DOHH2 (cell line): Measurements from ENCODE around the gene DOCK1.

Experiments used
- EZH2phosphoT487 ChIP-seq: fragments of 200-600 bp; sonication (generic); IDR thresholded peaks from 2 replicates; pipeline ENCODE4 v1.6.1; 2017; ENCODE audit warnings: borderline replicate concordance, mild to moderate bottlenecking, antibody characterized with exemption, low read length, moderate library complexity, mixed read lengths
- TF ChIP-seq, protein P1 (sequence below): fragments of 200-600 bp; sonication (generic); IDR thresholded peaks from one replicate; pipeline ENCODE4 v1.5.1; 2014; ENCODE audit warnings: antibody characterized with exemption, mild to moderate bottlenecking, low read depth, low read length; ENCODE audit not compliant: poor library complexity, severe bottlenecking

DNA sequence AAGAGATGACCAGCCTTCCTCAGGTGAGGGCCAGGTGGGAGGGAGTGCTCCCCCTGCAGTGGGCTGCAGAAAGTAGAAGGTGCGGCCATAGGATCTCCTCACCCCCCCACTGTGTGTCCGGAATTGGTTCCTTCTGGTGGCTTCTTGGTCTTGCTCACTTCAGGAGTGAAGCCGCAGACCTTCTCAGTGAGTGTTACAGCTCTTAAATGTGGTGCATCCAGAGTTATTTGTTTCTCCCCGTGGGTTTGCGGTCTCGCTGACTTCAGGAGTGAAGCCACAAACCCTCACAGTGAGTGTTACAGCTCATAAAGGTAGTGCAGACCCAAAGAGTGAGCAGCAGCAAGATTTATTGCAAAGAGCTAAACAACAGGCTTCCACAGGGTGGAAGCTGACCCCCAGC lies 553.6 kb downstream of the DOCK1 start:
- no peak for TF ChIP-seq EZH2phosphoT487
- TF ChIP-seq, protein P1, sequence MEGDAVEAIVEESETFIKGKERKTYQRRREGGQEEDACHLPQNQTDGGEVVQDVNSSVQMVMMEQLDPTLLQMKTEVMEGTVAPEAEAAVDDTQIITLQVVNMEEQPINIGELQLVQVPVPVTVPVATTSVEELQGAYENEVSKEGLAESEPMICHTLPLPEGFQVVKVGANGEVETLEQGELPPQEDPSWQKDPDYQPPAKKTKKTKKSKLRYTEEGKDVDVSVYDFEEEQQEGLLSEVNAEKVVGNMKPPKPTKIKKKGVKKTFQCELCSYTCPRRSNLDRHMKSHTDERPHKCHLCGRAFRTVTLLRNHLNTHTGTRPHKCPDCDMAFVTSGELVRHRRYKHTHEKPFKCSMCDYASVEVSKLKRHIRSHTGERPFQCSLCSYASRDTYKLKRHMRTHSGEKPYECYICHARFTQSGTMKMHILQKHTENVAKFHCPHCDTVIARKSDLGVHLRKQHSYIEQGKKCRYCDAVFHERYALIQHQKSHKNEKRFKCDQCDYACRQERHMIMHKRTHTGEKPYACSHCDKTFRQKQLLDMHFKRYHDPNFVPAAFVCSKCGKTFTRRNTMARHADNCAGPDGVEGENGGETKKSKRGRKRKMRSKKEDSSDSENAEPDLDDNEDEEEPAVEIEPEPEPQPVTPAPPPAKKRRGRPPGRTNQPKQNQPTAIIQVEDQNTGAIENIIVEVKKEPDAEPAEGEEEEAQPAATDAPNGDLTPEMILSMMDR: no peak
